ENCODE results near the gene LRRC59.

- no peak for TF ChIP-seq EZH2 (IDR thresholded peaks at IDR 0.05; ENCODE audit: insufficient read depth, low read length)
- TF ChIP-seq, protein P1, sequence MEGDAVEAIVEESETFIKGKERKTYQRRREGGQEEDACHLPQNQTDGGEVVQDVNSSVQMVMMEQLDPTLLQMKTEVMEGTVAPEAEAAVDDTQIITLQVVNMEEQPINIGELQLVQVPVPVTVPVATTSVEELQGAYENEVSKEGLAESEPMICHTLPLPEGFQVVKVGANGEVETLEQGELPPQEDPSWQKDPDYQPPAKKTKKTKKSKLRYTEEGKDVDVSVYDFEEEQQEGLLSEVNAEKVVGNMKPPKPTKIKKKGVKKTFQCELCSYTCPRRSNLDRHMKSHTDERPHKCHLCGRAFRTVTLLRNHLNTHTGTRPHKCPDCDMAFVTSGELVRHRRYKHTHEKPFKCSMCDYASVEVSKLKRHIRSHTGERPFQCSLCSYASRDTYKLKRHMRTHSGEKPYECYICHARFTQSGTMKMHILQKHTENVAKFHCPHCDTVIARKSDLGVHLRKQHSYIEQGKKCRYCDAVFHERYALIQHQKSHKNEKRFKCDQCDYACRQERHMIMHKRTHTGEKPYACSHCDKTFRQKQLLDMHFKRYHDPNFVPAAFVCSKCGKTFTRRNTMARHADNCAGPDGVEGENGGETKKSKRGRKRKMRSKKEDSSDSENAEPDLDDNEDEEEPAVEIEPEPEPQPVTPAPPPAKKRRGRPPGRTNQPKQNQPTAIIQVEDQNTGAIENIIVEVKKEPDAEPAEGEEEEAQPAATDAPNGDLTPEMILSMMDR (IDR thresholded peaks at IDR 0.05; ENCODE audit: insufficient read depth, low read depth, low read length) = no peak
Measured at GRCh38 chr17:50393700-50394099, 3.6 kb downstream of the LRRC59 start.
